GM06990 (cell line): ENCODE results near the gene VDAC2.

Experiments
- DNase-seq: peaks from one replicate; pipeline ENCODE4 v3.0.0-alpha.2; 2011; ENCODE audit not compliant: insufficient read length; ENCODE audit errors: extremely low read depth
- H3K27me3 ChIP-seq: replicated peaks from 2 replicates; pipeline ENCODE4 v1.6.0; 2011; ENCODE audit warnings: low read length; ENCODE audit not compliant: control insufficient read depth, insufficient read depth
- H3K36me3 ChIP-seq: 2 replicates; pipeline ENCODE4 v1.5.1; 2011; ENCODE audit warnings: low read length; ENCODE audit not compliant: control insufficient read depth, insufficient read depth
- H3K4me3 ChIP-seq: replicated peaks from 2 replicates; pipeline ENCODE4 v1.5.1; 2011; ENCODE audit warnings: low read depth, mild to moderate bottlenecking, control low read depth, low read length
- TF ChIP-seq, protein P1 (sequence below): IDR thresholded peaks from 2 replicates; pipeline ENCODE4 v1.5.1; 2011; ENCODE audit warnings: low read length, control low read depth, mild to moderate bottlenecking, inconsistent platforms; ENCODE audit not compliant: insufficient read depth, poor library complexity, severe bottlenecking

VDAC2 gene

GRCh38 chr10:75272094-75272493 is 61.5 kb downstream of the VDAC2 start:
- no peak overlapping the region for H3K4me3 ChIP-seq
- H3K36me3 ChIP-seq: no peaks in the 10 kb centered on the region
- TF ChIP-seq, protein P1, sequence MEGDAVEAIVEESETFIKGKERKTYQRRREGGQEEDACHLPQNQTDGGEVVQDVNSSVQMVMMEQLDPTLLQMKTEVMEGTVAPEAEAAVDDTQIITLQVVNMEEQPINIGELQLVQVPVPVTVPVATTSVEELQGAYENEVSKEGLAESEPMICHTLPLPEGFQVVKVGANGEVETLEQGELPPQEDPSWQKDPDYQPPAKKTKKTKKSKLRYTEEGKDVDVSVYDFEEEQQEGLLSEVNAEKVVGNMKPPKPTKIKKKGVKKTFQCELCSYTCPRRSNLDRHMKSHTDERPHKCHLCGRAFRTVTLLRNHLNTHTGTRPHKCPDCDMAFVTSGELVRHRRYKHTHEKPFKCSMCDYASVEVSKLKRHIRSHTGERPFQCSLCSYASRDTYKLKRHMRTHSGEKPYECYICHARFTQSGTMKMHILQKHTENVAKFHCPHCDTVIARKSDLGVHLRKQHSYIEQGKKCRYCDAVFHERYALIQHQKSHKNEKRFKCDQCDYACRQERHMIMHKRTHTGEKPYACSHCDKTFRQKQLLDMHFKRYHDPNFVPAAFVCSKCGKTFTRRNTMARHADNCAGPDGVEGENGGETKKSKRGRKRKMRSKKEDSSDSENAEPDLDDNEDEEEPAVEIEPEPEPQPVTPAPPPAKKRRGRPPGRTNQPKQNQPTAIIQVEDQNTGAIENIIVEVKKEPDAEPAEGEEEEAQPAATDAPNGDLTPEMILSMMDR: no peak
- DNase-seq: no peak
- no peaks in the 10 kb centered on the region; the same call in 1 of the 2 replicates for H3K27me3 ChIP-seq

GRCh38 chr10:75272896-75273295 is 62.3 kb downstream of the VDAC2 start:
- H3K36me3 ChIP-seq: no peaks in the 10 kb centered on the region
- TF ChIP-seq, protein P1: no peak
- no peak for DNase-seq
- no peaks in the 10 kb centered on the region; the same call in 1 of the 2 replicates for H3K27me3 ChIP-seq
- no peak overlapping the region for H3K4me3 ChIP-seq

GRCh38 chr10:75276069-75276872 is 65.7 kb downstream of the VDAC2 start:
- TF ChIP-seq, protein P1: no peak
- Histone ChIP-seq H3K27me3 (no peaks in the 10 kb centered on the region; the same call in 1 of the 2 replicates), H3K4me3 (no peak overlapping the region), H3K36me3 (no peaks in the 10 kb centered on the region)
- no peak for DNase-seq

- TF ChIP-seq, protein P1: no peak
- Histone ChIP-seq H3K27me3 (no peaks in the 10 kb centered on the region; the same call in 1 of the 2 replicates), H3K36me3 (no peaks in the 10 kb centered on the region), H3K4me3 (no peak overlapping the region)
- DNase-seq: no peak
Observed at GRCh38 chr10:75280236-75280635, 69.6 kb downstream of the VDAC2 start.
